ENCODE data around the gene TIAM2. TPM values are rescaled to one million over a fixed set of nuclear protein-coding genes. Genes with fewer than 3 reads are reported as not detected.

TIAM2 gene
- total RNA-seq, 1 donor from 2014 or later = 6.2 TPM

GRCh38 chr6:155158030-155158843, 163.1 kb downstream of the TIAM2 start:
- no peak for DNase-seq
- no peak for ATAC-seq
- Histone ChIP-seq H3K4me1 (no peaks in the 10 kb centered on the region), H3K27me3 (no peaks in the 10 kb centered on the region), H3K4me3 (no peak overlapping the region), H3K9me3 (no peaks in the 10 kb centered on the region), H3K36me3 (no peaks in the 10 kb centered on the region), H3K27ac (no peak overlapping the region)
- intact Hi-C loops (cut with DNase I) = no loop called here
- TF ChIP-seq CTCF (IDR thresholded peaks at IDR 0.05) = no peak

- ATAC-seq = no peak
- no peaks in the 10 kb centered on the region for H3K36me3 ChIP-seq
- no peaks in the 10 kb centered on the region for H3K9me3 ChIP-seq
- H3K4me3 ChIP-seq = no peak overlapping the region
- intact Hi-C loops (cut with DNase I) = no loop called here
- H3K27ac ChIP-seq = no peak overlapping the region
- no peaks in the 10 kb centered on the region for H3K27me3 ChIP-seq
- DNase-seq = no peak
- H3K4me1 ChIP-seq = no peaks in the 10 kb centered on the region
- TF ChIP-seq CTCF (IDR thresholded peaks at IDR 0.05) = no peak
Measured at GRCh38 chr6:155162682-155163081, 167.6 kb downstream of the TIAM2 start.

DNA sequence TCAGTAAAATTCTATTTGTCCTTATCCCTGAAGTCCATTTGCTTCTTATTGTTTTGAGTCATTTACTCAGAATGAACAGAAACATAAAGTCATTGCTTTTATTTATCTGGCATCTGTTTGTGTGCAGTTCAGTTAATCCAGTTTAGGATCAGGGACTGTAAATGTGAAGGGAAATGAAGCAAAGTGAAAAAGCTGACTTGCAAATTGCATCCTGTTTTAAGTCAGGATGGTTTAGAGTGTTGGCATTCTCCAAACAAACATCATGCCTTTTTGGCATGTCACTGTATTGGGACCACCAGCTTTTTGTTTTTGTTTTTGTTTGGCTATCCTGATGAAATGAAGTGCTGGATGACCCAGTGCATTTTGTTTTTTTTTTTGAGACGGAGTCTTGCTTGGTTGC, 168.5 kb downstream of the TIAM2 start:
- Histone ChIP-seq H3K4me3 (no peak overlapping the region), H3K36me3 (no peaks in the 10 kb centered on the region), H3K27me3 (no peaks in the 10 kb centered on the region), H3K4me1 (no peaks in the 10 kb centered on the region), H3K27ac (no peak overlapping the region), H3K9me3 (no peaks in the 10 kb centered on the region)
- intact Hi-C loops (cut with DNase I) = no loop called here
- DNase-seq = no peak
- no peak for ATAC-seq
- no peak for TF ChIP-seq CTCF (IDR thresholded peaks at IDR 0.05)

DNA sequence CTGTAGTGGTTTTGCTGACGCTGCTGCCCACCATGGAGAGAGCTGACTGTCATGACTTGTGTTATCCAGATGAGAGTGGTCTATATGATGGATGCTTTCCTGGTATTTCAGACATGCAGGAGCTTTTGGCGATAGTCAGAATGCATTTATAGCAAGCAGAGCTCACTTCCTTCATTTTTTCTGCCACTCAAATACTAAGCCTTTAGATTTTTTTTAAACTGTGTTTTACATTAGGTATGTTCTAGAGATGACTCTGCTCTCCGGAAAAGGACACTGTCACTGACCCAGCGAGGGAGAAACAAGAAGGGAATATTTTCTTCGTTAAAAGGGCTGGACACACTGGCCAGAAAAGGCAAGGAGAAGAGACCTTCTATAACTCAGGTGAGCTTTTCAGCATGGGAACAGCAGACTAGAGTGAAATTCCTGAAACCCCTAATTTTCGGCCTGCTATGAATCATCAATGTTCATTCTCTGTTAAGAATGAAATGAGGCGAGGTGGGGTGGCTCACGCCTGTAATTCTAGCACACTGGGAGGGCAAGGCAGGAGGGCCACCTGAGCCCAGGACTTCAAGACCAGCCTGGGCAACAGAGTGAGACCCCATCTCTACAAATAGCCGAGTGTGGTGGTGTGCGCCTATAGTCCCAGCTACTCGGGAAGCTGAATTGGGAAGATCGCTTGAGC, 170.1 kb downstream of the TIAM2 start:
- no peak for DNase-seq
- ATAC-seq = no peak
- Histone ChIP-seq H3K4me3 (no peak overlapping the region), H3K9me3 (no peaks in the 10 kb centered on the region), H3K4me1 (no peaks in the 10 kb centered on the region), H3K27ac (no peak overlapping the region), H3K36me3 (no peaks in the 10 kb centered on the region), H3K27me3 (no peaks in the 10 kb centered on the region)
- no peak for TF ChIP-seq CTCF (IDR thresholded peaks at IDR 0.05)
- intact Hi-C loops (cut with DNase I) = no loop called here

DNA sequence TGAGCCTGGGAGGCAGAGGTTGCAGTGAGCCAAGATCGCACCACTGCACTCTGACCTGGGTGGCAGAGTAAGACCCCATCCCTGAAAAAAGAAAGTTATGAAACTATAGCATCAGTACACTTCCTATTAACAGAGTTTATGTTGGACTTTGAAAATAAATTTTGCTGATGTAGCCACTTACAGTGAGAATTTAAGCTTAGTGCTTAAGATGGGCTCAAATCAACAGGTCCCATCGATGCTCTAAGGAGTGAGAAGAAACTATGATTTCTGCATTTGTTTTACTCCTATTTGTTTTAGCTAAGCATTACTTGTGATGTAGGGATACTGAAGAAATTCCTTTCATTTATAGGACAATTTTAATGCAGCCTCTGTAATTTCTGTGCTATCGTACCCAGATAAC, 175.4 kb downstream of the TIAM2 start:
- Histone ChIP-seq H3K27me3 (no peaks in the 10 kb centered on the region), H3K9me3 (no peaks in the 10 kb centered on the region), H3K36me3 (no peaks in the 10 kb centered on the region), H3K4me3 (no peak overlapping the region), H3K4me1 (peaks cover 15% of the 10 kb centered on the region), H3K27ac (no peak overlapping the region)
- ATAC-seq (no peak), DNase-seq (no peak)
- TF ChIP-seq CTCF (IDR thresholded peaks at IDR 0.05) = no peak
- intact Hi-C loops (cut with DNase I) = loop anchor here (10.0 kb wide), 1 partner anchor 236 kb away; no protein-coding TSS in a partner anchor
